GM21529 (cell line): ENCODE measurements around the gene ZFYVE1.

Experiments
- ATAC-seq: cut with Tn5 transposase; IDR thresholded peaks from one replicate; pipeline ENCODE4 v1.9.1; 2021; ENCODE audit not compliant: unreplicated experiment

The ZFYVE1 gene

DNA sequence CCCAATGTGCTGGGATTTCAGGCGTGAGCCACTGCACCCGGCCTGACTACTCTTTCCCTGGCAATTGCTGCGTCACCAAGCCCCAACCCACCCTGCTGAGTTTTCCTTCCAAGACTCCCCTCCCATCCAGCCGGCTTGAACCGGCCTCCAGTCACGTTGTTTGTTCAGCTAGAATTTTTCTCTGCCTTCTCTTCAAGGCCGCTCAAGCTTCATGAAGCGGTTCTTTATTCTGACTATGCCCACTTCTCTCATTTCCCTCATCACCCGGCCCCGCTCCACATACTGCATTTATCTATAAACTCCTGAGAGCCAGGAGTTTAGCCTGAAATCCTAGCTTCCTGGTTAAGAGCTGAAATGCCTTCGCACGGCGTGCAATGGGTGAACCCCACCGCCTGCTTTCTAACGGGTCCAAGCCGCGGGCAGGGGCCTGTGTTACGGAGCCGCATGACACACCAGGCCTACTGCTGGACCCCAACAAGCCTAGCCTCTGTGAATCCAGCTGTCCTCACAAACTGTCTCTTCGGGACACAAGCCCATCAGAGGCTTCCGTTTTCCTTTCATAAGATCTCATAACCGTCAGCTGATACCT, 101.6 kb downstream of the ZFYVE1 start:
- ATAC-seq: no peak

DNA sequence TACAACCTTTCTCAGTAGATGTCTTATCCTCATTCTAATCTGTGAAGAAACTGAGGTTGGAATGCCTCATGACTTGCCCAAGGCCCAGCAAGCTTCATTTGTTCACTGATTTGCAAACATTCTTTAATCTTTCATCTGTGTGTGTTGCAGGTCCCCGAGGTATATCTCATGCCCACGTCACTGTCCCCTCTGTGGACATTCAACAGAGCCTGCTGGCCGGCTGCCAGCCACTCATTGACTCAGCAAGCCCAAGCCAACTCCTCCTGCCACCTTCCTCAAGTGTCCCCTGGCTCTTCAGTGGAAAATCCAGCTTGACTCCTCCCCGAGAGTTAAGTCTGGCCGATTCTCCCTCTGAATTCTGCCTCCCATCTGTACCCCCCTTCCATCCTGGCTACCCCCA, 102.6 kb downstream of the ZFYVE1 start:
- ATAC-seq: no peak

DNA sequence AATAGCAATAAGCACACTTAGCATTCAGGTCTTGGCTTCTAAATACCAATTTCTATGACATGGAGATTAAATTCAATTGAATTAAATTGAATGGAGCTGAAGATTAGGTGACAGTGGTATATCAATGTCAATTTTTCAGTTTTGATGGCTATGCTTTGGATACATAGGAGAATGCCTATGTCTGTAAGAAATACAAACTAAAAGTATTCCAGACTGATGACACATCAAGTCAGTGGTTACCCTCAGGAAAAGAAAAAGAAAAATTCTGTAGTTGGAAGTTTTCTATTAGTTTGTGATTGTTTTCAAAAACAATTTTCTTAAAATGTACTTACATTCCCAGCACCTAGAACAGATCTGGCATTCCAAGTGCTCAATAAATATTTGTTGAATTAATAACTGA, 105.5 kb downstream of the ZFYVE1 start:
- no peak for ATAC-seq

DNA sequence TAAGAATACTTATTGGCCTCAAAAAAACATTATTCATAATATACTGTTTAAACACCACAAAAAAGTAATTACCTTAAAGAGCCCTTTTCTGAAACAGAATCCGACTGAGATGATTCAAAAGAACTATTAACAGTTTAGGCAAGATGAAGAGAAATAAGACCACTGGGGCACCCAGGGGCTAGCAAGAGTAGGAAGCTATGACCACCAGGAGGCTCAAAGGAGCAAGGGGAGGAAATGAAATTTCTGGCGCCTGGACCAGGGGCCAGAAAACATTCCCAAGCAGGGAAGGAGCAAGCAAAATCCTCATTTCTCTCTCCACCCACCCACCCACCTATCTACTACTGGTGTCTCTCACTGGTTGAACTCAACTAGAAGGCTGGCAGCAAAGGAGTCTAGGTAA, 106.9 kb downstream of the ZFYVE1 start:
- ATAC-seq: no peak
